Stimulated activated CD4-positive, alpha-beta T cell treated with anti-CD3 and anti-CD28 coated beads, Interleukin-4, amount 100 ng/mL, for 24 hours (primary cell): Measurements from ENCODE around the gene RMND5A.

ENCODE experiments used
- DNase-seq: peaks from one replicate; pipeline ENCODE4 v3.0.0-alpha.2; 2020

The RMND5A gene

GRCh38 chr2:86800856-86801567 is 80.9 kb downstream of the RMND5A start:
- DNase-seq: no peak

GRCh38 chr2:86806059-86806857 is 86.2 kb downstream of the RMND5A start:
- DNase-seq: no peak

- DNase-seq: no peak
Observed at GRCh38 chr2:86807133-86807467, 87.0 kb downstream of the RMND5A start.

- peak; percentile 23 for DNase-seq
Observed at GRCh38 chr2:86807468-86808275, 87.6 kb downstream of the RMND5A start.

GRCh38 chr2:86808315-86809161 is 88.4 kb downstream of the RMND5A start:
- peak; percentile 92 for DNase-seq

- no peak for DNase-seq
Observed at GRCh38 chr2:86809481-86810121, 89.5 kb downstream of the RMND5A start.

- DNase-seq: no peak
Observed at GRCh38 chr2:86815611-86816010, 95.5 kb downstream of the RMND5A start.

- DNase-seq: no peak
Observed at GRCh38 chr2:86818114-86818801, 98.2 kb downstream of the RMND5A start.

GRCh38 chr2:86818957-86819356 is 98.9 kb downstream of the RMND5A start:
- no peak for DNase-seq

- DNase-seq: no peak
Observed at GRCh38 chr2:86821306-86821705, 101.2 kb downstream of the RMND5A start.

GRCh38 chr2:86821842-86822241 is 101.8 kb downstream of the RMND5A start:
- no peak for DNase-seq

- no peak for DNase-seq
Observed at GRCh38 chr2:86822668-86823345, 102.7 kb downstream of the RMND5A start.

- DNase-seq: no peak
Observed at GRCh38 chr2:86825036-86825692, 105.1 kb downstream of the RMND5A start.

- DNase-seq: no peak
Observed at GRCh38 chr2:86825693-86826381, 105.7 kb downstream of the RMND5A start.

GRCh38 chr2:86826951-86827350 is 106.9 kb downstream of the RMND5A start:
- DNase-seq: no peak
